ENCODE results near the gene EHD4. TPM values are rescaled to one million over a fixed set of nuclear protein-coding genes. Genes with fewer than 3 reads are reported as not detected.

EHD4 gene
- total and polyA plus RNA-seq, 9 of the 15 experiments (the other 6 are each of a cell fraction or from before 2014, with no cell fraction given): 0.89 to 10.3 (median 6.4) TPM

- Histone ChIP-seq H3K9me1 (ENCODE audit: control insufficient read depth, insufficient read depth, low read length) (no peaks in the 10 kb centered on the region), H3K79me2 (ENCODE audit: control insufficient read depth, insufficient read depth, low read length) (no peaks in the 10 kb centered on the region), H3K4me2 (ENCODE audit: insufficient read depth, low read length) (no peak overlapping the region), H3K4me3 (no peak overlapping the region), H3K4me1 (replicated peaks in 1 of 2; ENCODE audit: control insufficient read depth in 2 of 2, insufficient read depth in 2 of 2, low read length in 2 of 2) (peaks cover 3 to 13% of the 10 kb centered on the region in 2 experiments; a peak in 4 of 5 replicates), H3K27ac (ENCODE audit: extremely low read depth, low read depth, low read length) (no peak overlapping the region), H4K20me1 (replicated peaks; ENCODE audit: control insufficient read depth, insufficient read depth, low read length) (no peaks in the 10 kb centered on the region), H3K9ac (ENCODE audit: insufficient read depth in 1 of 2, low read depth in 2 of 2, low read length in 2 of 2) (no peak overlapping the region), H3K27me3 (ENCODE audit: control insufficient read depth in 2 of 2, insufficient read depth in 2 of 2, low read length in 2 of 2) (no peaks in the 10 kb centered on the region), H3K36me3 (ENCODE audit: control insufficient read depth, insufficient read depth, low read length) (peaks cover 4% of the 10 kb centered on the region; the same call in 1 of the 3 replicates), H2AFZ (ENCODE audit: low read depth, low read length) (no peak overlapping the region), H3K9me3 (replicated peaks; ENCODE audit: control insufficient read depth, insufficient read depth, low read depth, low read length) (no peaks in the 10 kb centered on the region)
- no peak for ATAC-seq
- CTCF ChIA-PET (ENCODE audit: low intra/inter-chr PET ratio): no interaction called here
- intact Hi-C loops (cut with micrococcal nuclease): no loop called here
- FAIRE-seq: peak; percentile 51
- DNase-seq (ENCODE audit: extremely low read depth in 1 of 4, low spot score in 3 of 4): no peak
- 40% methylated on average over 8 of the region's 8 CpGs for WGBS (ENCODE audit: insufficient coverage, low coverage, missing lambda C conversion rate)
- in situ Hi-C loops (cut with MboI): no loop called here
- BruUV-seq (replicated peaks): no TSS peak
- POLR2A ChIA-PET: no interaction called here
- 0 out of 2 replicates have a peak, but pooled peaks have one; percentile 45 for TF ChIP-seq HMBOX1 (IDR thresholded peaks at IDR 0.05)
- TF ChIP-seq MEF2D (tag; conservative IDR thresholded peaks at IDR 0.05; ENCODE audit: low read depth): no peak
- no peak for TF ChIP-seq POU5F1 (IDR thresholded peaks at IDR 0.05; ENCODE audit: borderline replicate concordance, low read depth, low read length, partially characterized antibody)
- TF ChIP-seq SP2 (IDR thresholded peaks at IDR 0.05; ENCODE audit: extremely low read depth, low read depth, low read length, poor library complexity, severe bottlenecking): no peak
- TF ChIP-seq SPI1 (IDR thresholded peaks at IDR 0.05; ENCODE audit: borderline replicate concordance, low read depth, low read length): peak; percentile 44; the same call in 1 of the 2 replicates
- TF ChIP-seq PKNOX1 (IDR thresholded peaks at IDR 0.05): no peak
- no peak for TF ChIP-seq PBX2 (CRISPR knock-in tag; IDR thresholded peaks at IDR 0.05; ENCODE audit: low read depth)
- TF ChIP-seq PBX2 (tag; conservative IDR thresholded peaks at IDR 0.05; ENCODE audit: low read depth): 0 out of 2 replicates have a peak, but pooled peaks have one; percentile 23
- TF ChIP-seq ZNF740 (CRISPR knock-in tag; IDR thresholded peaks at IDR 0.05): no peak
- no peak for TF ChIP-seq ZNF740 (tag; IDR thresholded peaks at IDR 0.05)
- no peak for TF ChIP-seq ZC3H8 (IDR thresholded peaks at IDR 0.05)
- peak; percentile 20 for TF ChIP-seq MEIS2 (IDR thresholded peaks at IDR 0.05; ENCODE audit: partially characterized antibody)
- peak; percentile 19; the same call in 1 of the 2 replicates for TF ChIP-seq ZNF316 (IDR thresholded peaks at IDR 0.05)
- no peak for TF ChIP-seq ZNF75A (CRISPR knock-in tag; IDR thresholded peaks at IDR 0.05)
- TF ChIP-seq KDM5B (IDR thresholded peaks at IDR 0.05; ENCODE audit: insufficient replicate concordance, low read depth, low read length): no peak
- TF ChIP-seq RUNX1 (IDR thresholded peaks at IDR 0.05; ENCODE audit: low read depth): no peak
- TF ChIP-seq TBP (optimal IDR thresholded peaks at IDR 0.05; ENCODE audit: low read depth, low read length): no peak
These were observed 42.0 kb downstream of the EHD4 start for GRCh38 chr15:41930221-41930866.

Data from K562 (cell line).